ENCODE results near the gene MYH10. TPM values are rescaled to one million over a fixed set of nuclear protein-coding genes. Genes with fewer than 3 reads are reported as not detected.

MYH10 gene
- total and polyA plus RNA-seq, 5 experiments from 2014 or later, result 0.56 to 3.1 (median 1.7) TPM

GRCh38 chr17:8588877-8589554, 41.5 kb downstream of the MYH10 start:
- Mint-ChIP-seq H3K9me3 (peaks cover 0 to 8% (median 0%) of the 10 kb centered on the region in 9 donors), H3K27me3 (peaks cover 5 to 27% (median 15%) of the 10 kb centered on the region in 5 donors)
- POLR2A ChIA-PET, result no interaction called here

DNA sequence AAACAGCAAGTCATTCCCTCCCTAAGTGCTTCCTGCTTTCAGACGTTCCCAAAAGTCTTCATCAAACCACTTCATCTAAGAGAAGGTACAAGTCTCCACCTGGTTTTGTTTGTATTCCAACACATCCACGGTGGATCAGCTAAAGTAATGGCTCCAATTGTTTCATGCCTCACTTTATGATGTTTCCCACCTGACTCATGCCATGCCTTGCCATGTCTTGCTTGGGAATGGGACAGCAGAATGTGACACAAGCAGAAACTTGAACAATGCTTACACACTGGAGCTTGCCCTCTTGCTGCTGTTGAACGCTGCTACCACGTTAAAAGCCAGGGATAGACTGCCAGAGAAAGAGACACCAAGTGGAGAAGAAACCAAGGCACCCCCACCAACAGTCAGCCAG, 43.8 kb downstream of the MYH10 start:
- H3K27me3 Mint-ChIP-seq, result peaks cover 5 to 22% (median 13%) of the 10 kb centered on the region in 5 donors
- no peak overlapping the region for H3K27ac Mint-ChIP-seq
- ATAC-seq (no peak), DNase-seq (no peak)
- peaks cover 0 to 6% (median 0%) of the 10 kb centered on the region in 4 donors for H3K4me1 Mint-ChIP-seq
- peaks cover 0 to 4% (median 0%) of the 10 kb centered on the region in 3 donors for H3K36me3 Mint-ChIP-seq
- H3K9me3 Mint-ChIP-seq, result no peaks in the 10 kb centered on the region
- H3K4me3 Mint-ChIP-seq, result no peak overlapping the region
- POLR2A ChIA-PET, result no interaction called here

More at GRCh38 chr17:8588877-8589554, 41.5 kb downstream of the MYH10 start:
- Mint-ChIP-seq H3K4me1 (peaks cover 0 to 6% (median 0%) of the 10 kb centered on the region in 4 donors), H3K27ac (no peak overlapping the region), H3K36me3 (peaks cover 0 to 8% (median 0%) of the 10 kb centered on the region in 3 donors), H3K4me3 (no peak overlapping the region)
- no peak for ATAC-seq
- DNase-seq, result no peak

GRCh38 chr17:8585911-8586310, 44.6 kb downstream of the MYH10 start:
- Mint-ChIP-seq H3K27me3 (peaks cover 5 to 18% (median 10%) of the 10 kb centered on the region in 5 donors), H3K36me3 (no peaks in the 10 kb centered on the region), H3K4me1 (peaks cover 0 to 6% (median 0%) of the 10 kb centered on the region in 4 donors), H3K9me3 (no peaks in the 10 kb centered on the region), H3K4me3 (no peak overlapping the region), H3K27ac (no peak overlapping the region)
- POLR2A ChIA-PET, result no interaction called here
- no peak for ATAC-seq
- no peak for DNase-seq

GRCh38 chr17:8583954-8584353, 46.6 kb downstream of the MYH10 start:
- peaks cover 0 to 6% (median 0%) of the 10 kb centered on the region in 4 donors for H3K4me1 Mint-ChIP-seq
- H3K4me3 Mint-ChIP-seq, result no peak overlapping the region
- DNase-seq (no peak), ATAC-seq (no peak)
- peaks cover 5 to 17% (median 10%) of the 10 kb centered on the region in 5 donors for H3K27me3 Mint-ChIP-seq
- POLR2A ChIA-PET, result no interaction called here
- H3K9me3 Mint-ChIP-seq, result no peaks in the 10 kb centered on the region
- H3K27ac Mint-ChIP-seq, result no peak overlapping the region
- H3K36me3 Mint-ChIP-seq, result no peaks in the 10 kb centered on the region

DNA sequence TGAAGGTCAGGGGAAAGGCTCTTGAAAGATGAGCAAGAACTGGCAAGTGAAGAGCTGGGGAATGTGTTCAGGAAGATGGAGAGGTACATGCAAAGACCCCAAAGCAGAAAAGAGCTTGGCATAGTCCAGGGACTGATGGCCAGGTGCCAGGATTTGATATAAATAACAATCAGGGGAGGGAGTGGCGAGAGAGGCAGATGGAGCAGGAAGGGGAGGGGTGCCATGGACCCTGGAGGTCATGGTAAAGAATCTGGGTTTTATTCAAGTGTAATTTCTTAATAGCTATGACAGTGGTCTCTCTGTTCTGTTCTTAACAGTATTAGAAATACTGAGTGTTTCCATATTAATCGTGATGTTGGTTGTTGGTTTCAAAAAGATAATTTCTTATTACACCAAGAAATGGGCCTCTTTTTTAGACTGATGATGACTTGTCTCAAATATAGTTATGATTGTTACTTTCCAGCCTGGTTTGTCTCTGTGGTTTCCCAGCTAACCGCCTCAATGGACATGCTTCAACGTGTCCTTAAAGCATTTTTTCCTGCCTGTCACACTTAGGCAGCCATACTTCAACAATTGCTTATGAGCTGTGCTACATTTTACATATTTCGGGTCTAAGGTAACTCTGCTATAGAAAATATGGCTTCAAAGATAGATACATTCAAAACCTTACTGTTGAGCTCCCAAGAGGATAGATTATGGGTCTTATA, 49.4 kb downstream of the MYH10 start:
- no peak overlapping the region for H3K4me3 Mint-ChIP-seq
- DNase-seq, result no peak
- ATAC-seq, result no peak
- peaks cover 0 to 4% (median 0%) of the 10 kb centered on the region in 5 donors for H3K27me3 Mint-ChIP-seq
- POLR2A ChIA-PET, result no interaction called here
- H3K4me1 Mint-ChIP-seq, result no peaks in the 10 kb centered on the region
- no peaks in the 10 kb centered on the region for H3K36me3 Mint-ChIP-seq
- H3K9me3 Mint-ChIP-seq, result no peaks in the 10 kb centered on the region
- no peak overlapping the region for H3K27ac Mint-ChIP-seq

- POLR2A ChIA-PET, result interaction anchor here (0.7 kb wide), 1 partner anchor 92 kb away, joined by 4 read pairs; no protein-coding TSS in a partner anchor
- no peak for ATAC-seq
- Mint-ChIP-seq H3K4me1 (no peaks in the 10 kb centered on the region), H3K27ac (no peak overlapping the region), H3K27me3 (peaks cover 0 to 4% (median 0%) of the 10 kb centered on the region in 5 donors), H3K36me3 (no peaks in the 10 kb centered on the region), H3K4me3 (no peak overlapping the region), H3K9me3 (no peaks in the 10 kb centered on the region)
- DNase-seq, result no peak
These were observed 52.7 kb downstream of the MYH10 start for GRCh38 chr17:8577868-8578267.

DNA sequence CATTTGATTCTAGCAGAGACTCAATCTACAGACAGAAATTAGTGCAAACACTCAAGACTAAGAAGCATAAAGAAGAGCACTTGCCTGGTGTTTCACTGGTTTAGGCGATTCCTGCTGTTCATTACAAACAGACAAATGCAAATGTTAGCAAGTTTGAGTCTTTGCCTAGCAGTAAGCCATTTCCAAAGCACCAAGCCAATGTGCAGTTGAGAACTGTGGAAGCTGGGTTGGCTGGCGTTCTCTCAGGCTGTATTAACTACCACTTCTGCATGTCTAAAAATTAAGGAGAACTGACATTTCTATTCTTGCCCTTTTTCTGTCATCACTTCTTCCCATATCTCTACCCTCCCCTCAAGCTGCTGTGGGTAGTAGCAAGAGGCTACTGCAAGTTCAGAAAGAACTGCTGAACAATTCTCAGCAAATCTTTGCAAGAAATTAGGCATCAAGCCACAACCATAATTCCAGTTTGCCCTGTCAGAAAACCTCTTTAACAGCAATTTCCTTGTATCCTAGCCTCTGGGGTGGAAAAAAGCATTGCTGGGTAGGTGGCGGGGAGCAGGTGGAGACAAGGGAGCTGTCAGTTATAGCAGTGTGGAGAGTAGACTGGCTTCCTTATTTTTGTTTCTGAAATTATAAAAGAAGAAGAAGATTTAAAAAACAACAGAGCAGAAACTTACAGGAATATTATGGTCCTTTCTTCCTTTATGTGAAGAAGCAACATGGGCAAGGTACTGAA, 53.8 kb downstream of the MYH10 start:
- Mint-ChIP-seq H3K36me3 (no peaks in the 10 kb centered on the region), H3K4me3 (no peak overlapping the region)

DNA sequence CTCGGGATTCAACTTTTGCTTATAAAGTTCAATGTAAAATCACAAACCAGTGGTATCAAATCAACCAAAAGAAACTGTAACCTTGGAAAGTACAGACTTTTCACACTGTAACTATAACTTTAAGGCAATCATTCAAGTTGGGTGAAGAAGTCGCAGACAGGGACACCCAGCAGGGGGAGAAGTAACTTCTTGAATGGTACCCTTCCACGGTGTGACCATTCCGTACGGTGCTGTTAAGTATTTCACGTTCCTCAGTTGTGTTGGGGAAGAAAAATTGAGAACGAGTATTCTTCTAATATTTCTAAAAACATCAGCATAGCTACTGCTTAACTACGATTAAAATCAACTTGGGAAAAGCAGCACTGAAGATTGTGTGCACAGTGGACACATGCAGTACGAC, 55.8 kb downstream of the MYH10 start:
- ATAC-seq (no peak), DNase-seq (no peak)
- POLR2A ChIA-PET, result no interaction called here
- no peaks in the 10 kb centered on the region for H3K4me1 Mint-ChIP-seq
- no peak overlapping the region for H3K27ac Mint-ChIP-seq
- H3K36me3 Mint-ChIP-seq, result no peaks in the 10 kb centered on the region
- H3K27me3 Mint-ChIP-seq, result peaks cover 0 to 4% (median 0%) of the 10 kb centered on the region in 5 donors
- no peaks in the 10 kb centered on the region for H3K9me3 Mint-ChIP-seq
- H3K4me3 Mint-ChIP-seq, result no peak overlapping the region

More for the DNA sequence above, 53.8 kb downstream of the MYH10 start:
- H3K9me3 Mint-ChIP-seq, result no peaks in the 10 kb centered on the region
- peaks cover 0 to 4% (median 0%) of the 10 kb centered on the region in 5 donors for H3K27me3 Mint-ChIP-seq
- no peak for DNase-seq
- ATAC-seq, result no peak
- H3K27ac Mint-ChIP-seq, result peak overlapping the region in 1 of 10 donors; percentile 4
- H3K4me1 Mint-ChIP-seq, result no peaks in the 10 kb centered on the region
- POLR2A ChIA-PET, result no interaction called here

GRCh38 chr17:8572764-8573163, 57.8 kb downstream of the MYH10 start:
- DNase-seq, result no peak
- Mint-ChIP-seq H3K27me3 (peaks cover 0 to 7% (median 0%) of the 10 kb centered on the region in 5 donors), H3K4me3 (no peak overlapping the region), H3K27ac (no peak overlapping the region), H3K36me3 (no peaks in the 10 kb centered on the region), H3K4me1 (no peaks in the 10 kb centered on the region), H3K9me3 (no peaks in the 10 kb centered on the region)
- no peak for ATAC-seq
- POLR2A ChIA-PET, result no interaction called here

DNA sequence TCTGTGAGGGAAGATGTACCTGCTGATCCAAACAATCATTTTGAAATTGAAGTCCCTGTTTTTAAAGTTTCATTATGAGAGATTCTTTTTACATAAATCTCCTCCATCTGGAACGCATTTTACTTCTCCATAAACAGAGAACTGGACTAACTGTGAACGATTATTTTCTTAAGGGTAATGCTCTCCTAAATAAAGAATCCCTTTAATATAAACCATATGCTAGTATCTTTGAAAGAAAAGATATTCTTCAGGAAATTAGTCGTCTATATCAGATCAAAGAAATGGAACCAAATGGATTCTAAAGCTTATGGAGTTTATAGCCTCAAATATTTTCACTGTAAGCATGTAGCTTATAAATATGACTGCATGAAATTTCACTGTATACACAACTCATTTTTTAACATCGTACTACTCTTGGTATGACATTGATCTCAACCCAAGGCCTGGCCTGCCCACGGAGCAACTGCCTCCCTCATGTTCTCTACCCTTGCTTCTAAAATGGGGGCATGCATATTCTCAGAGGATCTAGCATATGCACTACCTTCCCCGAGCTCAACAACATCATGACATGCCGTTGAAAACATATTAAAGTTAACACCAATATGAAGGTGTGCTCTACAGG, 66.4 kb downstream of the MYH10 start:
- H3K9me3 Mint-ChIP-seq, result no peaks in the 10 kb centered on the region
- ATAC-seq (no peak), DNase-seq (no peak)
- peaks cover 0 to 2% (median 0%) of the 10 kb centered on the region in 3 donors for H3K36me3 Mint-ChIP-seq
- H3K4me3 Mint-ChIP-seq, result no peak overlapping the region
- H3K4me1 Mint-ChIP-seq, result no peaks in the 10 kb centered on the region
- POLR2A ChIA-PET, result no interaction called here
- H3K27ac Mint-ChIP-seq, result no peak overlapping the region
- peaks cover 0 to 3% (median 0%) of the 10 kb centered on the region in 5 donors for H3K27me3 Mint-ChIP-seq

- H3K4me1 Mint-ChIP-seq, result no peaks in the 10 kb centered on the region
- peaks cover 0 to 2% (median 0%) of the 10 kb centered on the region in 3 donors for H3K36me3 Mint-ChIP-seq
- POLR2A ChIA-PET, result no interaction called here
- no peak for ATAC-seq
- no peaks in the 10 kb centered on the region for H3K9me3 Mint-ChIP-seq
- H3K27me3 Mint-ChIP-seq, result peaks cover 0 to under 1% (median 0%) of the 10 kb centered on the region in 5 donors
- H3K27ac Mint-ChIP-seq, result no peak overlapping the region
- H3K4me3 Mint-ChIP-seq, result no peak overlapping the region
- DNase-seq, result no peak
These were observed 67.3 kb downstream of the MYH10 start for GRCh38 chr17:8563024-8563776.

- ATAC-seq, result no peak
- H3K9me3 Mint-ChIP-seq, result no peaks in the 10 kb centered on the region
- H3K27ac Mint-ChIP-seq, result no peak overlapping the region
- H3K36me3 Mint-ChIP-seq, result no peaks in the 10 kb centered on the region
- H3K27me3 Mint-ChIP-seq, result peaks cover 0 to 12% (median 0%) of the 10 kb centered on the region in 5 donors
- POLR2A ChIA-PET, result no interaction called here
- H3K4me1 Mint-ChIP-seq, result no peaks in the 10 kb centered on the region
- DNase-seq, result no peak
- H3K4me3 Mint-ChIP-seq, result no peak overlapping the region
These were observed 72.4 kb downstream of the MYH10 start for GRCh38 chr17:8558144-8558543.

All from naive thymus-derived CD8-positive, alpha-beta T cell (primary cell).